HepG2 (cell line): ENCODE data around the gene IL22RA1. TPM values are rescaled to one million over a fixed set of nuclear protein-coding genes. Genes with fewer than 3 reads are reported as not detected.
A peak's percentile ranks its signal among the peaks of the same experiment; 100 is the strongest.

Experiments used
- ATAC-seq: fragments of 200-7000 bp; cut with Tn5 transposase; 3 replicates; pipeline ENCODE4 v1.9.1; 2020; ENCODE audit warnings: mild to moderate bottlenecking, moderate library complexity
- BruUV-seq: library from RNA; stranded (reverse); fragments of 400-500 nt; replicated peaks from 2 replicates; lab custom pipeline; 2021; lab: Mats Ljungman, UMichigan
- CTCF ChIA-PET: fragments of 300-600 bp; formaldehyde crosslinking; extraction: SDS; loops from one replicate; lab custom pipeline; 2021; ENCODE audit warnings: low total read pairs, inconsistent platforms, low intra/inter-chr PET ratio; lab: Yijun Ruan, JAX
- POLR2A ChIA-PET: fragments of 350-600 bp; sonication (Branson Sonifier 250); formaldehyde crosslinking; loops from one replicate; lab custom pipeline; 2020; ENCODE audit warnings: antibody characterized with exemption, inconsistent platforms; lab: Yijun Ruan, JAX
- DNase-seq: peaks from one replicate; pipeline ENCODE4 v3.0.0-alpha.2; 2015; ENCODE audit warnings: low spot score
- FAIRE-seq: peaks from 3 replicates; lab custom pipeline; 2011; peaks lifted over from hg19 to GRCh38; lab: Jason Lieb, UNC
- H2AFZ ChIP-seq: one replicate; pipeline ENCODE4 v1.6.1; 2011; ENCODE audit warnings: low read length, inconsistent platforms
- H3K27ac ChIP-seq: fragments of 300-600 bp; 3 replicates; pipeline ENCODE4 v1.8.0; 2011; ENCODE audit warnings: mixed run types, mild to moderate bottlenecking, mixed read lengths, low read length, inconsistent platforms; ENCODE audit not compliant: insufficient read depth; ENCODE audit errors: extremely low read length
- H3K27me3 ChIP-seq, 2 experiments: fragments of 200-600 bp in 1 of 2; 2 replicates in 1 of 2; 3 replicates in 1 of 2; pipeline versions ENCODE4 v1.6.0 to v1.8.0; 2011; ENCODE audit warnings: low read length in 2 of 2, mild to moderate bottlenecking in 2 of 2, moderate library complexity in 2 of 2, inconsistent platforms in 1 of 2; ENCODE audit not compliant: insufficient read depth in 2 of 2, control insufficient read depth in 1 of 2
- H3K36me3 ChIP-seq, 2 experiments: fragments of 200-600 bp in 1 of 2; replicated peaks in 1 of 2; 2 replicates in 1 of 2; 3 replicates in 1 of 2; pipeline versions ENCODE4 v1.5.1 to v1.8.0; 2011; ENCODE audit warnings: low read length in 2 of 2, inconsistent platforms in 1 of 2; ENCODE audit not compliant: insufficient read depth in 2 of 2, control insufficient read depth in 1 of 2
- H3K4me1 ChIP-seq: 2 replicates; pipeline ENCODE4 v1.5.1; 2012; ENCODE audit warnings: low read length, inconsistent platforms; ENCODE audit not compliant: insufficient read depth
- H3K4me2 ChIP-seq: 2 replicates; pipeline ENCODE4 v1.6.0; 2011; ENCODE audit warnings: low read depth, low read length, inconsistent platforms
- H3K4me3 ChIP-seq, 3 experiments: fragments of 200-600 bp in 1 of 3; sonication (generic), shearing (Covaris generic) in 1 of 3; replicated peaks in 1 of 3; 2 replicates each; pipeline ENCODE4 v1.5.1; 2011 to 2016; ENCODE audit warnings: low read length in 3 of 3, inconsistent platforms in 2 of 3, low read depth in 2 of 3, mild to moderate bottlenecking in 2 of 3, control low read depth in 1 of 3, mixed read lengths in 1 of 3; ENCODE audit not compliant: insufficient read depth in 1 of 3
- H3K79me2 ChIP-seq: one replicate; pipeline ENCODE4 v1.6.1; 2011; ENCODE audit warnings: low read length, inconsistent platforms; ENCODE audit not compliant: insufficient read depth
- H3K9ac ChIP-seq: 2 replicates; pipeline ENCODE4 v1.6.0; 2011; ENCODE audit warnings: mild to moderate bottlenecking, low read depth, low read length, inconsistent platforms; ENCODE audit not compliant: insufficient read depth
- H3K9me3 ChIP-seq: 2 replicates; pipeline ENCODE4 v1.5.1; 2012; ENCODE audit warnings: mild to moderate bottlenecking, low read length
- H4K20me1 ChIP-seq: 2 replicates; pipeline ENCODE4 v1.6.0; 2011; ENCODE audit warnings: inconsistent platforms, mild to moderate bottlenecking, low read length, moderate library complexity; ENCODE audit not compliant: insufficient read depth
- ESRRA ChIP-seq: sonication (generic); formaldehyde crosslinking; IDR thresholded peaks from 2 replicates; pipeline ENCODE4 v1.5.1; 2020; ENCODE audit warnings: mild to moderate bottlenecking, low read depth, missing genetic modification reagents
- GPN1 ChIP-seq: sonication (generic); formaldehyde crosslinking; IDR thresholded peaks from 2 replicates; pipeline ENCODE4 v1.5.1; 2020; ENCODE audit warnings: missing genetic modification reagents, borderline replicate concordance
- MTF2 ChIP-seq: sonication (generic); formaldehyde crosslinking; IDR thresholded peaks from 2 replicates; pipeline ENCODE4 v1.5.0; 2020; ENCODE audit warnings: missing genetic modification reagents, borderline replicate concordance
- MXD4 ChIP-seq: IDR thresholded peaks from 2 replicates; pipeline ENCODE4 v1.6.1; 2016; ENCODE audit warnings: mild to moderate bottlenecking, missing biosample characterization, missing genetic modification reagents
- NFYC ChIP-seq: IDR thresholded peaks from 2 replicates; pipeline ENCODE4 v1.6.1; 2016; ENCODE audit warnings: missing genetic modification reagents, missing compliant biosample characterization
- POLR2AphosphoS5 ChIP-seq: IDR thresholded peaks from 2 replicates; pipeline ENCODE4 v1.6.1; 2012; ENCODE audit warnings: low read depth, low read length
- SIX4 ChIP-seq: sonication (generic); formaldehyde crosslinking; IDR thresholded peaks from 2 replicates; pipeline ENCODE4 v1.4.0; 2020; ENCODE audit warnings: missing genetic modification reagents
- TAF1 ChIP-seq: sonication (generic); formaldehyde crosslinking; IDR thresholded peaks from 2 replicates; pipeline ENCODE4 v1.4.0; 2020; ENCODE audit warnings: missing genetic modification reagents
- ZC3H13 ChIP-seq: sonication (generic); formaldehyde crosslinking; IDR thresholded peaks from 2 replicates; pipeline ENCODE4 v1.8.1; 2023; ENCODE audit warnings: mild to moderate bottlenecking, missing genetic modification reagents, moderate library complexity
- ZNF691 ChIP-seq: sonication (generic); formaldehyde crosslinking; IDR thresholded peaks from 2 replicates; pipeline ENCODE4 v1.4.0; 2020; ENCODE audit warnings: missing genetic modification reagents, low read depth, mild to moderate bottlenecking, borderline replicate concordance
- ZNF768 ChIP-seq: sonication (generic); formaldehyde crosslinking; IDR thresholded peaks from 2 replicates; pipeline ENCODE4 v1.4.0; 2020; ENCODE audit warnings: missing genetic modification reagents
- ZNF772 ChIP-seq: sonication (generic); formaldehyde crosslinking; IDR thresholded peaks from 2 replicates; pipeline ENCODE4 v1.5.0; 2020; ENCODE audit warnings: mild to moderate bottlenecking, missing genetic modification reagents
- ZNF792 ChIP-seq: IDR thresholded peaks from 2 replicates; pipeline ENCODE4 v1.6.1; 2016
- ZSCAN25 ChIP-seq: sonication (generic); formaldehyde crosslinking; IDR thresholded peaks from 2 replicates; pipeline ENCODE4 v1.8.0; 2022; ENCODE audit warnings: mild to moderate bottlenecking, missing genetic modification reagents
- WGBS: methylation state at CpG from one replicate; pipeline ENCODE4 v1.1.6; 2017; ENCODE audit warnings: low lambda C conversion rate; 5-methylcytosine and 5-hydroxymethylcytosine counted together
- in situ Hi-C: cut with HindIII; loops from 2 replicates; pipeline ENCODE4 v1.10.0; 2017; ENCODE audit warnings: low pct_unique_long_range_greater_than_20kb; ENCODE audit not compliant: extremely low pct_ligation_motif_present
- intact Hi-C: fragments of 100-400 bp; cut with micrococcal nuclease; formaldehyde crosslinking; loops from one replicate; pipeline ENCODE4 v1.10.0; 2022; ENCODE audit not compliant: unreplicated experiment
- polyA plus RNA-seq, 8 experiments: library from polyadenylated mRNA; depleted of rRNA in 3 of 8; stranded (reverse) in 7 of 8; unstranded in 1 of 8; fragments of >200 nt; fragmentation: Illumina TruSeq in 4 of 8; extraction: Trizol in 4 of 8; gene quantifications; 2 replicates each; pipeline versions ENCODE4 v1.2.1 to v1.2.3, GENCODE V29; 2011 to 2016; ENCODE audit warnings: low read depth in 4 of 8, missing spikeins in 1 of 8, mixed read lengths in 1 of 8; ENCODE audit not compliant: insufficient read depth in 1 of 8
- total RNA-seq, 5 experiments: library from RNA; depleted of rRNA; stranded (reverse); fragments of >200 nt; fragmentation: Illumina TruSeq; extraction: Trizol; gene quantifications; 2 replicates each; pipeline ENCODE4 v1.2.3, GENCODE V29; 2016; ENCODE audit warnings: low read depth in 1 of 5
- TF ChIP-seq, protein P1 (sequence below): sonication (generic); formaldehyde crosslinking; IDR thresholded peaks from 2 replicates; pipeline ENCODE4 v1.8.1; 2023; ENCODE audit warnings: mild to moderate bottlenecking, missing genetic modification reagents
- TF ChIP-seq, protein P2 (sequence below): sonication (generic); formaldehyde crosslinking; IDR thresholded peaks from 2 replicates; pipeline ENCODE4 v1.9.0; 2021; ENCODE audit warnings: missing genetic modification reagents, mild to moderate bottlenecking, borderline replicate concordance
- TF ChIP-seq, protein P3 (sequence below): sonication (generic); formaldehyde crosslinking; IDR thresholded peaks from 2 replicates; pipeline ENCODE4 v1.4.0; 2020; ENCODE audit warnings: mild to moderate bottlenecking, low read depth, missing genetic modification reagents

The IL22RA1 gene
- total and polyA plus RNA-seq, 2 of the 13 experiments (the other 11 are each of a cell fraction or from before 2014, with no cell fraction given): 4.4 to 10.2 TPM

- TF ChIP-seq MXD4 (no peak), ZC3H13 (CRISPR knock-in tag) (no peak), NFYC (CRISPR knock-in tag) (no peak), ZNF768 (CRISPR knock-in tag) (peak; percentile 41; the same call in 1 of the 2 replicates)
- CTCF ChIA-PET: no interaction called here
- H2AFZ ChIP-seq: no peak overlapping the region
- H3K36me3 ChIP-seq: peaks cover 0 to 22% of the 10 kb centered on the region in 2 experiments; a peak in 3 of 5 replicates
- intact Hi-C loops (no loop called here), in situ Hi-C loops (no loop called here)
- H3K27ac ChIP-seq: no peak overlapping the region
- POLR2A ChIA-PET: no interaction called here
- BruUV-seq: no TSS peak
- H4K20me1 ChIP-seq: no peaks in the 10 kb centered on the region
- H3K27me3 ChIP-seq: no peaks in the 10 kb centered on the region
- no peak overlapping the region for H3K4me2 ChIP-seq
- no peak for ATAC-seq
- H3K9ac ChIP-seq: no peak overlapping the region
- H3K79me2 ChIP-seq: no peaks in the 10 kb centered on the region
- H3K4me3 ChIP-seq: no peak overlapping the region
- H3K4me1 ChIP-seq: peaks cover 15% of the 10 kb centered on the region
- DNase-seq: no peak
- 63% methylated on average over 2 of the region's 2 CpGs for WGBS
- no peaks in the 10 kb centered on the region for H3K9me3 ChIP-seq
- FAIRE-seq: no peak
These were observed 18.0 kb downstream of the IL22RA1 start for GRCh38 chr1:24124980-24125379.

GRCh38 chr1:24123611-24124010, 19.3 kb downstream of the IL22RA1 start:
- no peaks in the 10 kb centered on the region for H4K20me1 ChIP-seq
- intact Hi-C loops (no loop called here), in situ Hi-C loops (no loop called here)
- peaks cover 0 to 22% of the 10 kb centered on the region in 2 experiments; a peak in 3 of 5 replicates for H3K36me3 ChIP-seq
- H3K9ac ChIP-seq: no peak overlapping the region
- no peaks in the 10 kb centered on the region for H3K27me3 ChIP-seq
- H3K79me2 ChIP-seq: no peaks in the 10 kb centered on the region
- no peak overlapping the region for H3K4me2 ChIP-seq
- DNase-seq: no peak
- H3K4me1 ChIP-seq: peaks cover 29% of the 10 kb centered on the region
- H3K27ac ChIP-seq: no peak overlapping the region
- no peaks in the 10 kb centered on the region for H3K9me3 ChIP-seq
- no TSS peak for BruUV-seq
- POLR2A ChIA-PET: no interaction called here
- H3K4me3 ChIP-seq: no peak overlapping the region
- no peak for FAIRE-seq
- 80% methylated on average over 3 of the region's 6 CpGs for WGBS
- CTCF ChIA-PET: no interaction called here
- no peak overlapping the region for H2AFZ ChIP-seq
- ATAC-seq: no peak
- TF ChIP-seq MTF2 (CRISPR knock-in tag) (no peak), SIX4 (no peak), ZNF772 (CRISPR knock-in tag) (no peak), ZSCAN25 (CRISPR knock-in tag) (no peak), ZNF691 (no peak), ESRRA (no peak), ZNF792 (no peak), TAF1 (no peak), GPN1 (CRISPR knock-in tag) (no peak), POLR2AphosphoS5 (no peak)
- TF ChIP-seq, protein P1, sequence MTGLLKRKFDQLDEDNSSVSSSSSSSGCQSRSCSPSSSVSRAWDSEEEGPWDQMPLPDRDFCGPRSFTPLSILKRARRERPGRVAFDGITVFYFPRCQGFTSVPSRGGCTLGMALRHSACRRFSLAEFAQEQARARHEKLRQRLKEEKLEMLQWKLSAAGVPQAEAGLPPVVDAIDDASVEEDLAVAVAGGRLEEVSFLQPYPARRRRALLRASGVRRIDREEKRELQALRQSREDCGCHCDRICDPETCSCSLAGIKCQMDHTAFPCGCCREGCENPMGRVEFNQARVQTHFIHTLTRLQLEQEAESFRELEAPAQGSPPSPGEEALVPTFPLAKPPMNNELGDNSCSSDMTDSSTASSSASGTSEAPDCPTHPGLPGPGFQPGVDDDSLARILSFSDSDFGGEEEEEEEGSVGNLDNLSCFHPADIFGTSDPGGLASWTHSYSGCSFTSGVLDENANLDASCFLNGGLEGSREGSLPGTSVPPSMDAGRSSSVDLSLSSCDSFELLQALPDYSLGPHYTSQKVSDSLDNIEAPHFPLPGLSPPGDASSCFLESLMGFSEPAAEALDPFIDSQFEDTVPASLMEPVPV (CRISPR knock-in tag): no peak
- TF ChIP-seq, protein P2, sequence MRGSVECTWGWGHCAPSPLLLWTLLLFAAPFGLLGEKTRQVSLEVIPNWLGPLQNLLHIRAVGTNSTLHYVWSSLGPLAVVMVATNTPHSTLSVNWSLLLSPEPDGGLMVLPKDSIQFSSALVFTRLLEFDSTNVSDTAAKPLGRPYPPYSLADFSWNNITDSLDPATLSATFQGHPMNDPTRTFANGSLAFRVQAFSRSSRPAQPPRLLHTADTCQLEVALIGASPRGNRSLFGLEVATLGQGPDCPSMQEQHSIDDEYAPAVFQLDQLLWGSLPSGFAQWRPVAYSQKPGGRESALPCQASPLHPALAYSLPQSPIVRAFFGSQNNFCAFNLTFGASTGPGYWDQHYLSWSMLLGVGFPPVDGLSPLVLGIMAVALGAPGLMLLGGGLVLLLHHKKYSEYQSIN (CRISPR knock-in tag): no peak
- TF ChIP-seq, protein P3, sequence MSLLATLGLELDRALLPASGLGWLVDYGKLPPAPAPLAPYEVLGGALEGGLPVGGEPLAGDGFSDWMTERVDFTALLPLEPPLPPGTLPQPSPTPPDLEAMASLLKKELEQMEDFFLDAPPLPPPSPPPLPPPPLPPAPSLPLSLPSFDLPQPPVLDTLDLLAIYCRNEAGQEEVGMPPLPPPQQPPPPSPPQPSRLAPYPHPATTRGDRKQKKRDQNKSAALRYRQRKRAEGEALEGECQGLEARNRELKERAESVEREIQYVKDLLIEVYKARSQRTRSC: no peak
